NCI-H524 (cell line): Measurements from ENCODE around the gene PRTFDC1.

Experiments
- DNase-seq, 2 experiments: peaks; one replicate each; lab custom pipeline; 2025; lab: John Stamatoyannopoulos, UW

The PRTFDC1 gene

DNA sequence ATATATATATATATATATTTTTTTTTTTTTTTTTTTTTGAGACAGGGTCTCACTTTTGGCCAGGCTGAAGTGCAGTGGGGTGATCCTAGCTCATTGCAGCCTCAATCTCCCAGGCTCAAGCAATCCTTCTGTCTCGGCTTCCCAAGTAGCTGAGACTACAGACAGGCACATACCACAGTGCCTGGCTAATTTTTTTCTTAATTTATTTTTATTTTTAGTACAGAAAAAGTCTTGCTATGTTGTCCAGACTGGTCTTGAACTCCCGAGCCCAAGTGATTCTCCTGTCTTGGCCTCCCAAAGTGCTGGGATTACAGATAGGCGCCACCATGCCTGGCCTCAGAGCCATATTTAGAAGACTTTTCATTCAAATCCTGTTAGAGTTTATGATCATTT, 79.6 kb downstream of the PRTFDC1 start:
- no peak for DNase-seq

DNA sequence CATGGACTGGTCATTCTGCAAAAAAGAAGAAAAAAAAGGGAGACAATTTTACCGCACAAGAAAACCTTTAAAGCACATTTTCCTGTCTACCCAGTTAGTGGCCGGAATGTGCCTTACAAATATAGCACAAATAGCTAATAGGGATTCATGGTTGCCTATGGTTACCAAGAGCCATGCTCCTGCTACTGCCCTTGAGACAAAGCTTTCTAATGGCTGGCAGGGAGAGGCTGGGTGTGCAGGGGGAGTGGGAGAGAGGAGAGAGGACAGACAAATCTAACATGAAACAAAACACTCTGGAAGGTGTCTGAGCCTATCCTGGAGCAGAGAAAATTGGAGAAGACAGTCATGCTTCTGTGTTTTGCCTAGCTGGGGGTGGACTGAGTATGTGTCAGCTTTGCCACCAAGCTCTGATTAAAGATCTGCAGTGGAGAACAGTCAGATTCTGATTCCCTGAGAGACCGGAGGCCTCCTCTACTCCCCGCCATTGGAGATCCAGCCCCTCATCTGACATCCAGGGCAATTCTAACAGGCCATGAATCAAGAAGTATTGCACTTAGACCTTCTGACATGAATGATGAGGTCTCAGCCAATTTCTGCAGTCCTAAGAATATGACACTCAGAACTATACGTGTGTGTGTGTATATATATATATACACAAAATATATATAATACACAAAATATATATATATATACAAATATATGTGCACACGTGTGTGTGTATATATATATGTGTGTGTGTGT, 80.2 kb downstream of the PRTFDC1 start:
- no peak for DNase-seq

DNA sequence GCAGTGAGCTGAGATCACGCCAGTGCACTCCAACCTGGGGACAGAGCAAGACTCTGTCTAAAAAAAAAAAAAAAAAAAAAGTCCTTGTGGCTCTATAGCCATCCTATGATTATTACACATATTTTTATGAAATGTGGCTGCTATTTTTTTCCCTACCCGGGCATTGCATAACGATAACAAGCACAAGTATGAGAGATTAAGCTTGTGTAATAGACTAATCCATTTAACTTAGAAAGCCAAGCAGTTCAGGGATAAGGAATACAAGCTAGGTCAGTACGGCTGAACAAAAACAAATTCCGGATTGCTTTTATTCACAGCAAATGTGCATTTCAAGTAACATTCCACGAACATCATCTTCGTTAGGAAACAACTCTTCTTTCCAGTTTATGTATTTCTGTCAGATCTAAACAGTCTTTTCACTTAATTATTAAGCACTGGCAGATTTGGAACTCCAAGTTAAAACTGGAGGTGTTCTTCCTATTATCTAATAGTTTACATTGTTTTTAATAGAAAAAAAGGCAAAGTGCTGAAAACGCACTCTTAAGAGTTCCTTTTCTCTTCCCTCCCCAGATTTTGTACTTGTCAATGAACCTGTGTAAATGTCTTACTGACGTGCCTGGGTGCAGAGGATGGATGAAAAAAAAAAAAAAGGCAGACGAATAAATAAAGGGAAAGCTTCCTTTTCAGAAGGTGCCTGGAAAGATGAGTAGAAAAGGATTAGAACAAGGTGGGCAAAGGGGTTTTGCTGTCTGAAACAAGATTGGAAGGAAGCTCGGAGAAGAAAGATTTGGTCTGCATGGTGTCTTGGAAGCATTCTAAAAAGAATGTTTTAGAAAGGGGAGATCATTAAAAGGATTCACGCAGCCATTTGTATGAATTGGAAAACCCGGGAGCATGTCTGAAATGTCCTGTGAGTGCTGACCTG, 81.1 kb downstream of the PRTFDC1 start:
- no peak for DNase-seq

DNA sequence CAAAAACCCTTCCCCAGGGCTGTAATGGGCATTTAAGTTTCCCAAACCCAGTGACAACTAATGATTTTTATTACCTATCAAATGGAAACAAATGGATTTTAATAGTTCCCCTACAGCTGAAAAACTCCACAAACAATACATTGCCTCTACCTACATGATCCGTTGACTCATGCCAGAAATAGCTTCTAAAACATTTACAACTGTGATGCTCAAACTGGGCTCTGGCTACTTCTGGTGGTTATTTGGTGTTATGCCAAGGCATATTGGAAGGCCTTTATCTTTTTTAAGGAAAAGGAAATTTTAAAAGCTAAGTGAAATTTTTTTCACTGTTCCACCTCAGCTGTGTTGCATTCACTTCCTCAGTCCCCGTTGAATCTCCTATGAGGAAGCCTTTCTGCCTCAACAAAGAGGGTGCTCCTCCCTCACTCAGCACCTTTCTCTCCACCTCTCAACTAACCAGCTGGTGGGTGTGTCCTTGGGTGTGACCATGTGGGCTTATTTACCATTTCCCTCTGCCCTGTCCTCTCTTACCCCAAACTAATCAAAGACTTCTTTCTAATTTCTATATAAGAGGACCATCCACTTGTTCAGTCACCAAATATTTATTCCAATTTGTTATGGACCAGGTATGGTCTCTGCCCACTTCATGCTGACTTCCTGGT, 82.9 kb downstream of the PRTFDC1 start:
- DNase-seq: no peak

DNA sequence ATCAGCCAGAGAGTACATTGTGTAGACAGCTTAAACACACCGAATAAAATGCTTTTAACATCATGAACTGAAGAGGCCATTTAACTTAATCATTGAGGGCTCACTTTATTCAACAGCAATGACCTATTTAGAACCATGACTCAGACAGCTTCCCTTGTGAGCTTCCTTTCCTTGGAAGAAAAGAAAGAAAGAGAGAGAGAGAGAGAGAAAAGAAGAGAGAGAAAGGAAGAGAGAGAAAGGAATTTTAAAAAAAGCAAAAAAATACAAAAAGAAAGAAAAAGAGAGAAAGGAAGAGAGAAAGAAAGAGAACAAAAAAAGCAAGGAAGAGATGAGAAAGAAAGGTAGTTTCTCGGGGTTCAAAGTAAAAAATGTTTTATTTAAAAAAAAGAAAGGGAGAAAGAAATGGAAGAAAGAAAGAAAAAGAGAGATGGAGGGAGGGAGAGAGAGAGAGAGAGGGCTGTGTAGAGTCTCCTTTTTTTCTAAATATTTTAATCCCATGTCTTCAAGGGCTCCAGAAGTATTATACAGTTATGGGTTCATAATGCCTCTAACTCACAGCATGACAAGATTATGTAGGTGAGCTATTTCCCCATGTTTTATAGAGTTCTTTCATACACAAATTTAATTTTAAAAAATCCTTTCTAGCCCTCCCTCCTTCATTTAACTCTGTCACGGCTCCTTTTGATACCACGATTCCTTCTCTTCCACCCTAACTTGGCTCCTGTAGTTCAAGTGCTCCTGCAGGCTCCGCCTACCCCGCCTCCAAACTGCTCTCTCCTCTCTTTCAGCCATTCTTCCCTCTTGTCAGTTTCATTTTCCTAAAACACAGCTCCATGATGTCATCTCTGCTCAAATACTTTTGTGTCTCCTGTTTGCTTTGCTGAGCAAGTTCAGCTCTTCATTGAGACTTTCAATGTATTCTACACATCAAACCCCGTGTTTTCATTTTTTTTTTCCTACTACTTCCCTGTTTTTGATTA, 85.5 kb downstream of the PRTFDC1 start:
- no peak for DNase-seq

DNA sequence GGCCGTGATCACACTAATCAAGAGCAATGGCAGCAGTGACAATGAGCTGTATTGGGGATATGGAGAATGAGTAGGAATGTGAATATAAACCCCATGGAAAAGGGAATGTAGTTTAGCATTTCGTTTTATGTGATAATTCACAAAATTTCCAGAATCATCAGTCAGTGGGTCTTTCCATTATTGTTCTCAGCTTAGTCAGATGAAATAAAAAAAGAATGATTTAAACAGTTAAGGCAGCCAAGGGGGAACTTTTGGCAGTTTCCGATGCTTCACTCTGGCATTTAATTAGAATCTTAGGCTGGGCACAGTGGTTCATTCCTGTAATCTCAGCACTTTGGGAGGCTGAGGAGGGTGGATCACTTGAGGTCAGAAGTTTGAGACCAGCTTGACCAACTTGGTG, 86.6 kb downstream of the PRTFDC1 start:
- DNase-seq: no peak

DNA sequence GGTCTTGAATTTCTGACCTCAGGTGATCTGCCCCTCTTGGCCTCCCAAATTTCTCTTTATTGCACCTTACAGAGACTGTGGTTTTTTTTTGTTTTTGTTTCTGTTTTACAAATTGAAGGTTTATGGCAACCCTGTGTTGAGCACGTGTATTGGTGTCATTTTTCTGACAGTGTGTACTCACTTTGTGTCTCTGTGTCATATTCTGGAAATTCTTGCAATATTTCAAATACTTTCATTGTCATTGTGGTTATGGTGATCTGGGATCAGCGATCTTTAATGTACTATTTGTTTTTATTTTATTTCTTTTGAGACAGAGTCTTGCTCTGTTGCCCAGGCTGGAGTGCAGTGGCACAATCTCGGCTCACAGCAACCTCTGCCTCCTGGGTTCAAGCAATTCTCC, 89.8 kb downstream of the PRTFDC1 start:
- DNase-seq: no peak

DNA sequence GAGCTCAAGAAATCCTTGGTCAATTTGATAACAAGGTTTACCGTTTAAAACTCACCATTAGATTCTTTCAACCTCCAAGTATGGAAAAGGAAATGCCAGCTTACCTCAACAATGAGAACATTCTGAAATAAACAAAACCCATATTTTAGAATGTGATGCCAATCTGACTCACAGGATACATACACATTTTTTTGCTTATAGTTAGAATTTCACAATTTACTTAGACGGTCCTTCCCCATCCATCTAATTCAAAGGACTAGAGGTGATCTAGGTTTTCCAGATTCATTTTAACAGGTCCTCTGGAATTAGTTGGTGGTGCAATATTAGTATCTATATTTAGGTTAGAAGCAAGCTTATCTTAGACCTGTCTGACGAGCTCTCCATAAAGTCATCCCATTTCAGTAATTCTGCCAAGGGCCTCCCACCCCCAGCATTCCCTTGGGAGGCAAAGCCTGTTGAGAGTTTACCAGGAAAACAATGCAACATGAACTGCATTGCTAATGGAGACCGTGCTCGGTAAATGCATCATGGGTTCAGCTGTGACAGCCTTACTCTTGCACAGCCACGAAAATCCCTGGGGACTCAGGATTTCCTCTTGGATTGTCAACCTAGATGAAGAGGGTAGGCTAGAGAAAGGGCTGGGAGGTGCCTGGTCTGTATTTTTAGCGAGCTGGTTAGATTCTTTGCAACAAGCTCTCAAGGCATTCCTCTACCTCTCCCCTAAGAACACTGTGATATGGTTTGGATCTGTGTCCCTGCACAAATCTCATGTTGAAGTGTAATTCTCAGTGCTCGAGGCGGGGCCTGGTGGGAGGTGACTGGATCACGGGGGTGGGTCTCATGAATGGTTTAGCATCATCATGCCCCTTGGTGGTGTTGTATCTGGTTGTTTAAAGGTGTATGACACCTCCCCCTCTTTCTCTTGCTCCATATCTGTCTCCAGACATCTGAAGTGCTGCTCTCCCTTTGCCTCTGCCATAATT, 93.8 kb downstream of the PRTFDC1 start:
- peak in 1 of 2 experiments; percentile 5 for DNase-seq

DNA sequence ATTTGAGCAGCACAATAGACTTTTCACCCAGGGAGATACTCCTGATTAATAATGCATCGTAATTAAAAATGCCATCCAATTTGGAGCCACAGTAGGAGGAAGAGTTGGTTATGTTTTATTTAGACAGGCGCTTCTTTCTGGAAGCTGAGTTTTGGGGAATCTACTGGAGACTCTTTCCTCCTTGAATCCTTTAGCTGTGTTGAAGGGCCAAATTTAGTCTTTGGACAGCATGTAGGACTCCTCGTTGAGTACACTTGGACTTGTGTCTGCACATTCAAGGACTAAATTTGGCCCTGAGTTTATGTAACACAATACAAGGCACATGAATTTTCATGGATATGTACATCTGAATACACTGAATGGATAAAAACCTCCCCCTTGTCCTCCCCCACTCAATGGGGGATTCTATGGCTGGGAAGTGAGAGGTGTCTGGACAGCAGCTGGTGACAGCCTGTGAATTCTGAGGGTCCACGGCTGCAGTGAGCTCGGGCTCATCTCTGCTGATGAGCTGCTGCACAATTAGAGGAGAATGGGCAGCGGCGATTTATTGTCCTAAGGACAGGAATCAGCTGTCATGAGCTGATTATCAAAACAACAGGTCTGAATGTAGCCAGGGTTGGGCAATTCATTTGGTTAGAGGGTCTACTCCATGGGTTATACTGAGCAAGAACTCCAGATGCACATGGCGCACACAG, 95.2 kb downstream of the PRTFDC1 start:
- no peak for DNase-seq

DNA sequence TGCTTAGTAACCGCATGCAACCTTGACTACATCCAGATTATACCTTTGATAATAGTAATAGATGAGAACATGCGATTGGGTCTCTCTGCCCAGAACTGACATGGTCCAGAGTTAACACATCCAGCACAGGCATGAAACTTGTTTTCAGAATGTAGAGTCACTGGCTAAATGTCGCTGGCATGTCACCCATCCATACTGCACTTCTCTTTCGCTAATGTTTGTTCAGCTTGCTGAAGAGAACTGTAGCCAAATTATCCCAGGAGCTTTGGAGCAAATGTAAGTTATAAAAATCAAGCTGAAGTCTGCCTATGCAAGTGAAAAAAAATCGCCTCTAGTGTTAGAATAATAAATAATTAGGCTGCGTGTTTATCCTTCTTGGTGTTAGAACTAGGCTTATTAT, 98.2 kb downstream of the PRTFDC1 start:
- no peak for DNase-seq

DNA sequence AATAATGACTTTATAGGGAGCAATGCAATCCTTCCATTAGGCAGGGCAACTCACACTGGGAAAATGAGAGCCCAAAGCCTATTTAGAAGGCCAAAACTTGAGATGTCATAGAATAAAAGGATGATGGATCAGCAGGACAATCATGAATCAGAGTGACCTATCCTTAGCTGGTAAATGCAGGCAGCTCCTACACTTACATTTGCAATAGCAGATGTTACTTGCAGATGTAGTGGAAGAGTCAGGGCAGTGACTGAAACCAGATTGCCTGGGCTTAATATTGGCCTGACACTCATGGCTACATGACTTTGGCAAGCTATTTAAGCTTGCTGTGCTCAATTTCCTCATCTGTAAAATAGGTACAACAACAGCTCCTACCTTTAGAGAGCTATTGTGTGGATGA, 98.7 kb downstream of the PRTFDC1 start:
- DNase-seq: no peak

DNA sequence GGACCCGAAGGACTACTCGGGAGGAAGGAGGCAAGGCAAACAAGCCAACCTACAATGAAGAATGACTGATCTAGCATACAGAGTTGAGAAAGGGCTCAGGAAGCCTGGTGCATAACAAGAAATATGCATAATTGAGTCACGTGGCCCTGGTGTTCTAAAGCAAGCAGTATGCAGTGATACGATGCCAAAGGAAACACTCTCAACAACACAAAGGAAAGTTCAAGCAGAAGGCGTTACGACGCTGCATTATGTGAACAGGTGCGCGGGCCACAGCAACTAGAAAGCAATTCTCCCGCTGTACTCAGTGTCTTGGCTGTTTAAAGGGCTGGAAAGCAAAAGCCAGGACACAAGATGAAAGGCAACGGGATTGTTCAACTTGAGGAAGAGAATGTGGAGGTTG, 100.8 kb downstream of the PRTFDC1 start:
- no peak for DNase-seq

DNA sequence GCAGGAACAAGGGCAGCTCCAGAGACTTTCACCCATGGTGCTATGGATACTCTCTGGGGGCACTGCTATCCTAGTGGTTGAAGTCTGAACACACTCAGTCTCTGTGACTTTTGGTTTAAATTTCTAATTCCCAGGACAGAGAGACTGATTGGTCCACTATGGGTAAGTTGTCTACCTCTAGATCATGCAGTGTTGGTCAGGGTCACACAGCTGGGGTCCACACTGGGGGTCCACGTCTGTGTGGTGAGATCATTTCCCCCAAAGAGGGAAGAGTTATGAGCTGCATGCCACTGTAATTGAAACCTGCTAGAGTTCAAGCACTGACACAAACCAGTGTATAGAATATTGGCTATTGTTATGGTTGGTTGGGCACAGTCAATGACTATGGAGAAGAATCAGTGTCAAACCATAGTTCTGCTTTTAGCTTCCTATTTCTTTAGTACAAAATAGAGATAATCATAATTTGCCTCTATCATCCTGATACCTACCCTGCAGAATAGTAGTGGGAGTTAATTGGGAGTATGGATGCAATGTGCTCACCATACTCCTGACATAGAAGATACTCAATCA, 101.6 kb downstream of the PRTFDC1 start:
- DNase-seq: no peak

DNA sequence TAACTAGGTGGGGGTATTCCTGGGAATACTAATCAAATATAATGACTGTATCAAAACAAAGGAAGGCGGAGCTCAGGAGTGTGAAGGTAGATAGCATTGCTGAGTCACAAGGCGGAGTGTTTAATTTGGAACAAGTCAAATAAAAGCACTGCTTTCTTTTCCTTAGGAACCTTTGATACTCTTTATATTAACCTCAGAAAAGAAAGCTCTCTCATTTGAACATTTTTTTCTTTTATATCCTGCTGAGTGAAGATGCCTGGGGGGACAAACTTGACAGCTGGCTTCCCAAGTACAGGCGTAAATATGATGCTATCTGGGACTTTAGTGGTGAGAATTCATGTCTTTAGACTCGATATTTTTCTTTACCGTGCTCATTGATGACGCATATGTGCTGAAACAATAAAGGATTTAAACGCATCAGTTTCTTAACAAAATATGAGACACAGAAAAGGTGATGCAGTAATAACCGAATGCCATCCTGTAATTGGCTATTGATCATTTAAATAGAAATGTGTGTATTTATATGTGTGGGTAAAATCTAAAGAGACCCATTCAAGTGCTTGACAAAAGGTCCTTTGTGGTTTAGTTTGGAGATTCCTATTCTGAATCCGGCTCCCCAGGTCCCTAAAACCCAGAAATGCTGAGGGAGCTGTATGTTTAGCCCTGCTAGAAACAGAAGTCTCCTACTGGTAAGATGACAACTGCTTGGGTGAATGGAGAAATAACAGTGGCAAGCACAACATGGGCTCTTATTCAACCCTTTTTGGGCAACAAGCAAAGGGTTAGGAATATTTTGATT, 102.7 kb downstream of the PRTFDC1 start:
- no peak for DNase-seq

DNA sequence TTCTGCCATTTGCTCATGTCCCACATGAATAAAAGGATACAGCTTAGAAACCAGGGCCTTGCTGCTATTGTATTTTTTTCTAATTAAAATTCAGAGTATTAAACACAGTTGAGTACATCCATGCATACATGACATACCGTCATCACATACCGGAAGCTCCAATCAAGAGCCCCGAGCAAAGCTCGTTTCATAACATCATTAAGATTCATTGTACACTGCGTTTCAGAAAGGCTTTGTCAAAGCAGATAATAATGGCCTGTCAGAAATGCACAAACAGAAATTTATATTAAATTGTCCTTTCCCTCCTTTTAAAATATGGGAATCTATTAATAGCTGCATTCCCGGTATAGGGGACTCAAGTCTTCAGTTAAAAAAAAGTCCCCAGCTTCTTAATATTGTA, 103.4 kb downstream of the PRTFDC1 start:
- DNase-seq: no peak

DNA sequence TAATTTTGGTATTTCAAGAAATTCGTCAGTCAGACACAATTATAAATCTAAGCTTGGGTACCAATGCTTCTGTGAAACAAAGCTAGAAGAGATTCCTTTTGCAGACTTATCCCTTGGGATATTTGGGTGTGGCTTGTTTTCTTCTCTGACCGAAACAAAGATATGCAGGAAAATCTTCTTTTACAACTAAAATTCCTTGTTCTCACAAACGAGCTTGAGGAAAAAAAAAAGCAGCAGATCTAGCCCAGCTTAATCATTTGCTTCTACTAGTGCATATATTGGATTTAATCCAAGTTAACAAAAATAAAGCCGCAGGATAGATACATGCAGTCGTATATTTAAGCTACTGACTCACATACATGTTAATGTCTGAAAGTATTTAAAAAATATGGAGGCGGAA, 104.2 kb downstream of the PRTFDC1 start:
- DNase-seq: no peak

DNA sequence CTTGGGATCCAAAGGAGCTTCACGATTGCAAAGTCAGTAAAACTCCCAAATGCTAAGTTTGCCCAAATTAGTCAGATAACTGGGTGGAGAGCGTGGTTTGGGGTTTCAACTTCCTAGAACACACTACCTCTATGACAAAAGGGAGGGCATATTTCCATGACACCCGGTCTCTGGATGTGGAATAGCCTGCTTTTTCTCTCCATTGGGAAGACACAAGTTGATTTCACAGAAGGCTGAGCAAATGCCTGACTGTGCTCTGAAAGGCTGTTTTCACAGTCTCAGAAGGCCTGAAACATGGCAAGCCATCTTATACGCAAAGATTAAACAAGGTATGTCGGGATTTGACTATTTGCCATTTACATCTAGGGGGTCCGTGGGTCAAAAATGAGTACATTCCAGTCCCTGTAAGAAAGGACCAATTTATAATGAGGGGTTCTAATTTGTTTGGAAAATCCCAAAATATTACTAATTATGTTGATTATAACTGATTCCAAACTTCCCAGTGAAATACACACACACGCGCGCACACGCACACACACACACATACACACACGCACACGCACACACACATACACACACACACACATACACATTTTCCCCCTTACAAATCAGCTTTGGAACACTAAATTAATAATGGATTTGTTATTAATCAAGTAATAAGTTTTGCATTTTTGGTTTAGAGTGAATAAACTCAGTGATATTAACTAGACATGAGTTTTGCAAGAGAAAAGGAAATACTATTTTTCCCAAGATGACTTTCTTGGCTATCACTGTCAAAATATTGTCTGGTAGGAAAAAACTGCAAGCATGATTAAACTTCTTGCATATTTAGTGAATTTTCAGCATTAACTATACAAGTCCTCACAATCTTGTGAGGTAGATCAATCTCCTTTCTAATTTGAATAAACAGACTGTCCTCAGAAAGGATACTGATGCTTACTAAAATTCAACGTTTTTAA, 105.0 kb downstream of the PRTFDC1 start:
- DNase-seq: no peak
